IPS-15b (cell line): Measurements from ENCODE around the gene ALDH4A1.
A peak's percentile ranks its signal among the peaks of the same experiment; 100 is the strongest.

Experiments
- H3K27me3 ChIP-seq: one replicate; pipeline ENCODE4 v1.6.1; 2013; ENCODE audit warnings: low read length; ENCODE audit not compliant: control insufficient read depth, insufficient read depth
- H3K36me3 ChIP-seq: one replicate; pipeline ENCODE4 v1.6.1; 2013; ENCODE audit warnings: low read length; ENCODE audit not compliant: control insufficient read depth, insufficient read depth
- H3K4me1 ChIP-seq: one replicate; pipeline ENCODE4 v1.6.1; 2013; ENCODE audit warnings: mild to moderate bottlenecking, low read length; ENCODE audit not compliant: control insufficient read depth, insufficient read depth
- H3K4me3 ChIP-seq: one replicate; pipeline ENCODE4 v1.5.1; 2013; ENCODE audit warnings: low read depth, low read length
- H3K9ac ChIP-seq: one replicate; pipeline ENCODE4 v1.6.1; 2013; ENCODE audit warnings: low read depth, mild to moderate bottlenecking, low read length
- H3K9me3 ChIP-seq: one replicate; pipeline ENCODE4 v1.6.1; 2013; ENCODE audit warnings: mild to moderate bottlenecking, low read length; ENCODE audit not compliant: control insufficient read depth, insufficient read depth

ALDH4A1 gene

DNA sequence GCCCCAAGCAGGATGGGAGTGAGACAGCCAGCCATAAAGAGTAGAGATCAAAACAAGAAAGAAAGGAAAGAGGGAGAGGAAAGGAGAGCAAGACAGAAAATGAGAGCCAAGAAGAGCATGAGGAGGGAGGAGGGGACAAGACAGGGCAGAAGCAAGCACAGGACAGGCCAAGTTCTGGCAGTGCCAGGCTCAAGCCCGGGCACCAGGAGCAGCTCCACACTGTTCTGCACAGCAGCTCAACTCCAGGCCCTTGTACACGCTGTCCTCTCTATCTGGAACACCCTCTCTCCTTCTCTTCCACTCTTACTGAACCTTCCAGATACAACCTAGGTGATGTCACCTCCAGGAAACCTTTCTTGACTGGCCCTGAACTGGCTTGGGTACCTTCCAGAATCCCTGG is 42.5 kb upstream of the ALDH4A1 start:
- Histone ChIP-seq H3K27me3 (no peaks in the 10 kb centered on the region), H3K9me3 (no peaks in the 10 kb centered on the region), H3K4me1 (peaks cover 25% of the 10 kb centered on the region), H3K4me3 (no peak overlapping the region), H3K9ac (no peak overlapping the region), H3K36me3 (no peaks in the 10 kb centered on the region)

DNA sequence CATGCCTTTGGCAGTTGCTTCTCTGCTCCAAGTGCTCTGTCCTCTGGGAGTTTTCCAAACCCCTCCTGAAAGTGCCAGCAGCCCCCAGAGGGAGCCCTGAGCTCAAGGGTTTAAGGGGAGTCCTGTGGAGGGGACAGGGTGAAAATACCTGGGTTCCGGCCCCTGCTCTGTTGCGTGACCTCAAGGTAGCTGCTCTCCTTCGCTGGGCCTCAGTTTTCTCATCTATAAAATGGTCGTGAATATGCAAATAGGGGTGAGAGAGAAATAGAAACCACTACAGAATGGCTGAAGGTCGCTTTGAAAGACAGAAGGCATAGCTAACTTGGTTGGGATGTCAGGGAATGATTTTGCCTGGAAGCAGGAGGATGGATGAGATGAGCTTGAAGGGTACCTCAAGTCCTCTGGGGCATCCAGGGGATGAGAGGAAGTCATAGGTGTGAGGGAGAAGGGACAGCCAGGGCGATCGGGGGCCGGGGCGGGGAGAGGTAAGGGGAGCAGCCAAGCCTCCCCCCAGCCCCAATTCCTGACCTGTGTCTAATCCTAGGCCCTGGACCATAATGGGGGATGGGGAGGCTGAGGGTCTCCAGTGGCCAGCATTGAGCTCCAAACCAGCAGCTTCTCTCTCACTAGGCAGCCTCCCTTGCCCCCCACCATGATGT is 41.7 kb upstream of the ALDH4A1 start:
- Histone ChIP-seq H3K27me3 (no peaks in the 10 kb centered on the region), H3K36me3 (no peaks in the 10 kb centered on the region), H3K9ac (no peak overlapping the region), H3K4me3 (no peak overlapping the region), H3K4me1 (peaks cover 19% of the 10 kb centered on the region), H3K9me3 (no peaks in the 10 kb centered on the region)

DNA sequence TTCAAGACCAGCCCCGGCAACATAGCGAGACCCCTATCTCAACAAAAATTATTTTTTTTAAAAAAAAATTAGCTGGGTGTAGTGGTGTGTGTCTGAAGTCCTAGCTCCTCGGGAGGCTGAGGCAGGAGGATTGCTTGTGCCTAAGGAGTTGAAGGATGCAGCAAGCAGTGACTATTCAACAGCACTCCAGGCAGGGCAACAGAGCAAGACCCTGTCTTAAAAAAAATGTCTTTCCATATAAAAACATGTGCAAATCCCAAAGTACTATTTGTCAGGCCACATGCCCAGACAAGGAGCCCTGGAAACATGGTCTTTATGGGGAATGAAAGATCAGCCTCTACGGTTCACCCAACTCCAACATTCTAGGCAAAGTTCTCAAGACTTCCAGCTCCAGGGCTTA is 40.8 kb upstream of the ALDH4A1 start:
- H3K27me3 ChIP-seq, result no peaks in the 10 kb centered on the region
- no peaks in the 10 kb centered on the region for H3K9me3 ChIP-seq
- H3K9ac ChIP-seq, result no peak overlapping the region
- H3K4me3 ChIP-seq, result no peak overlapping the region
- no peaks in the 10 kb centered on the region for H3K36me3 ChIP-seq
- H3K4me1 ChIP-seq, result peaks cover 19% of the 10 kb centered on the region

DNA sequence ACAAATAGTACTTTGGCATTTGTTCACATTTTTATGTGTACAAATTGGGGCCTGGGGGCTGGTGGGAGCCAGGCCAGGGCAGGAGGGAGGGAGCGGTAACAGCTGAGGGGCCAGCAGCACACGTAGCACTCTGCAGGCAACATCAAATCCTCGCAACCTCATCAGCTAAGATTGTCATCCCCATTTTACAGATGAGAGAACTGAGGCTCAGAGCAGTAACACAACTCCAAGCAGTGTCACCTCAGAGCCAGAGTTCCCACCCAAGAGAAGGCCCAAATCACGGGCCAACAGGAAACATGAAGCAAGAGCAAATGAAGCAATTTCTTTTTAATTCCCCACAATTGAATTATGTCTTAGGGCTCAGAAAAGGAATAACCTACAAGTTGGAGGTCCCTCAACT is 40.0 kb upstream of the ALDH4A1 start:
- no peaks in the 10 kb centered on the region for H3K36me3 ChIP-seq
- H3K4me1 ChIP-seq, result peaks cover 19% of the 10 kb centered on the region
- no peaks in the 10 kb centered on the region for H3K27me3 ChIP-seq
- no peaks in the 10 kb centered on the region for H3K9me3 ChIP-seq
- H3K4me3 ChIP-seq, result no peak overlapping the region
- H3K9ac ChIP-seq, result no peak overlapping the region

DNA sequence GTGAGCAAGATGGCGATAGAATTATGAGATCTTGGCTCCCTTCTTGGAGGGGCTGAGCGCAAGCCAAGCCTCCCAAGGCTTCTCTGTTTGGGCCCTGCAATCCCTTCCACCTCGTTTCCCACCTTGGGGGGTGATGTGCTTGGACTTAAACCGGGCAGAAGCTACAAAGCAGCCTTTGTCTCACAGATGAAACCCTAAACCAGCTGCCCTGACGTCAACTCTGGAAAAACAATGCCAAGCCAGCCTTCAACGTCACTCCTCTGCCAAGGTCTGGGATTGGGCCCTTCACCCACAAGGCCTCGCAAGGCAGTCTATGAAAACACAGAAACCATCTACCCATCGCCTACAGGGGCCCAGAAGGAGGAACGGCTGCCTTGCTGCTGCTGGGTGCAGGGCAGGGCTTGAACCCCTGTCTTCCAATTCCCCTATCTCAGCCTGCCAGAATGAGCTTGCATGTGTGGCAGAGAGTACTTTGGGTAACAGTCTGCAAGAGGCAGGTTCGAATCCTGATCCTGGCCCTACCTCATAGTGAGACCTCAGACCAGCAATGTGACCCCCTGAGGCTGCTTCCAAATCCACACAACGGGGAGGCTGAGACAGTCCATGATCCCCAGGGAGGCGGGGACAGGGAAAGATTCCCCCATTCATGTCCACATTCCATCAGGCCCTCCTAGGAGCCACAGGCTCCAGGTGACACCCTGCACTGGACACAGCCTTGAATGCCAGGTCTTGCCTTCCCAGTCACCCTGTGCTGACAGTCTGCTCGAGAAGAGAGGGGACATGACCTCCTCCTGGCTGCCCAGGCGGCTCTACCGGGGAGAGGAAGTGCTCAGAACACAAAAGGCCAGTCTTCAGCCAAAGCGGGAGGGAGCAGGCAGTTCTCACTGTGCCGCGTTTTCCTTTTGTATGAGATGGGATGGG is 39.1 kb upstream of the ALDH4A1 start:
- Histone ChIP-seq H3K27me3 (no peaks in the 10 kb centered on the region), H3K36me3 (no peaks in the 10 kb centered on the region), H3K9me3 (no peaks in the 10 kb centered on the region), H3K4me1 (peaks cover 19% of the 10 kb centered on the region), H3K4me3 (no peak overlapping the region), H3K9ac (no peak overlapping the region)

DNA sequence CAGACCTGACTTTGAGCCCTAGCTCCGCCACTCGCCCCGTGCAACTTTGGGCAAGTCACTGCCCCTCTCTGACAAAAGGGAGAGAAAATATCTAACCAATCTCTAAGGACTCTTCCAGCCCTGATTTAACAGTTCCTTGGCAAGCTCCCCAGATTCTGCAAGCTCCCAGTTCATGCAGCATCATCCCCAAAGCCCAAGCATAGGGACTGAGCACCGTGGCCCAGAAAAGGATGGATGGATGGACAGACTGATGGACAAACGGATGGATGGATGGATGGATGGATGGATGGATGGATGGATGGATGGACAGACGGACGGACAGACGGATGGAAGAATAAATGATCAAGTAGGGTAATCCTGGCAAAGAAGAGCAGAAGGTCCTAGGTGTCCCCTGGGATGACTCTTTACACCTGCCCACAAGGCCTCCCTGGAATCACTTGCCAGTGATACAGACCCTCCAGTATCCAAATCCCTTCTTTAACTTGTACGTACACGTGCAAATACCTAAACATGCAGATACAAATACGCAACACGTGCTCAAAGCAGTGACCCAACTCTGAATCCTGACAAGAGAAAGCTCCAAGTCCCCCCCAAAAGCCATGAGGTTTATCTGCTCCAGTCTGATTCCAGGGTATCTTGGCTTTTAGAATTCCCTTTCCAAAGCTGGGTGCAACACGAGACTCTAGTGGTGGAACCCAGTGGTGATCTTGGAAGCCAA is 38.1 kb upstream of the ALDH4A1 start:
- H3K27me3 ChIP-seq, result no peaks in the 10 kb centered on the region
- no peaks in the 10 kb centered on the region for H3K9me3 ChIP-seq
- no peaks in the 10 kb centered on the region for H3K36me3 ChIP-seq
- H3K4me1 ChIP-seq, result peaks cover 17% of the 10 kb centered on the region
- no peak overlapping the region for H3K4me3 ChIP-seq
- no peak overlapping the region for H3K9ac ChIP-seq

DNA sequence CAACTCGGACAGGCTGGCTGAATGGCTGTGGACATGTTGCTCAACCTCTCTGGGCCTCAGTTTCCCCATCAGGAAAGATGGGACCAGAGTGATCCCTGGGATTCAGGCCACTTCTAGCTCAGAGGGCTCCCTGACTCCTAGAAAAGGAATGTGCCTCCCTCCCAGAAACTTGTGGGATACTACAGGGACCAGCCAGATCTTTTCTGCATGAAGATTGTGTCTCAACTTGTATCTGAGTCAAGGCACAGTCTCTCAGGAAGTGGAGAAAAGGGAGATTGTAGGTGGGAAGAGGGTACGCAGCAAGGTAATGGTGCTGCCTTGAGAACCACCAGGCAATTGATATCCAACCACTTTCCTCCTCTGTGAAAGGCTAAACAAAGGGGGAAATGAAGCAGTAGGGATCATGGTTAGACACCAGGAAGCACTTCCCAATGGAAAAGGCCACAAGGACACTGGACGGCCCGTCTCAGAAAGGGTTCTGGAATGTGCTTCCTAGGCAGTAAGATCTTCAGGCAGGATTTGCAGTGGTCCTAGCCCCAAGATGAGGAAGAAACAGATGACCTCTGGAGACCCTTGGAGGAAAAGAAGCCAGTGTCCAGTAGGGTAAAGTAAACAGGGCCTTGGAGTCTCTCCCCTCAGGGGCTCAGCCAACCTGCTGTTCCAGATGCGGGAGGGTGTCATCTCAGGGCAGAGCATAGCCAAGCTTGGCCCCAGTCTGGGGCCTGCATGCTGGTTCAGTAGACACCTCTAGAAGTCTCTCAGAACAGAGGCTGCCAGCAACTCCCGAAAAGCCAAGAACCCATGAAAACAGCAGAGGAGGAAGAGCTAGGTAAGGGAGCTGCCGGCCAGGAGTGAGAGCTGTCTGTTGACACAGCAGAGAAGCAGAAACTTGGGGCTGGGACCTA is 37.3 kb upstream of the ALDH4A1 start:
- no peaks in the 10 kb centered on the region for H3K36me3 ChIP-seq
- no peak overlapping the region for H3K4me3 ChIP-seq
- peaks cover 18% of the 10 kb centered on the region for H3K4me1 ChIP-seq
- no peaks in the 10 kb centered on the region for H3K27me3 ChIP-seq
- peak overlapping the region; percentile 16 for H3K9ac ChIP-seq
- no peaks in the 10 kb centered on the region for H3K9me3 ChIP-seq

DNA sequence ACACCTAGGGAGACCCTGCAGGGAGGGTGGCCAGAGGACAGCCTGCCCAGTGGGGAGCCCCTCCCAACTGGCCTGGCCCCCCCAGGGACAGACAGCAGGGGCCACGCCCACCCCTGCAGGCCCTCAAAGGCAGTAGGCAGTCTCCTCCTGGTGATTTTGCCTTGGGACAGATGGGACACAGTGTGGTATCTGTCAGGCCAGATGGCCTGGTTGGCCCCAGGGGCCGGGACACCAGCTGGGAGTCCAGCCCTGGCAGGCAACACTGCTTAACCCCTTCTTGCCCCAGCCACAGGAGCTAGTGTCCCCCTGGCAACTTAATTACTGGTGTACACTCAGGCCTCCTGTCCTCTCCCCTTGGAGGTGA is 36.3 kb upstream of the ALDH4A1 start:
- H3K9me3 ChIP-seq, result no peaks in the 10 kb centered on the region
- no peak overlapping the region for H3K4me3 ChIP-seq
- H3K4me1 ChIP-seq, result peaks cover 18% of the 10 kb centered on the region
- no peaks in the 10 kb centered on the region for H3K36me3 ChIP-seq
- H3K27me3 ChIP-seq, result no peaks in the 10 kb centered on the region
- no peak overlapping the region for H3K9ac ChIP-seq

DNA sequence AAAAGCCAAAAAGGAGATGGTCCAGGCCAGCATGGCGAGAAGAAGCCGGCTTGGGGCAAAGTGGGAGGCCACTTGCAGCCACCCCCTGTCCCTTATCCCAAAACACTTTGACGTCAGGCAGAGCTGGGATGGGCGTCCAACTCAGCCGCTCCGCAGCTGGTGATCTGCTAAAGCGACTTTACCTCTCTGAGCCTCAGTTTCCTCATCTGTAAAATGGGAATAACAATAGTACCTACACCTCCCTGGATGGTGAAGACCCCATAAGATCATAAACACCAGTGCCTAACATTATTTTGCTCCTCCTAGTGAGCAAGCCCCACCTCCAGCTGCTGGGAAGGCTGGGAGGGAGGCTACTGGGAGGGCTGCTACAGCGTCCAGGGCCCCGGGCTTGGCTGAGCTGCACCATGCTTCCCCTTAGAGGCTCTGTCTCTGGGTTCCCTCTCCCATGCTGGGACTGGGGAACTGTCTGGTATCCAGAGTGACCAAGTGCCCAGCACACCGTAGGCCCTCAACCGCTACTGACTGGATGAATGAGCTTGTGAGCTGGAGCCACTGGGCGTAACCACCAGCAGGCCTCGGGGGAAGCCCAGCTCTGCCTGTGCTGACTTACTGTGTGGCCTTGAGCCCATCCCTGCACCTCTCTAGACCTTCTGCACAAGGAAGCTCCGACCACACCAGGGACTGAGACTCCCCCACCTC is 35.8 kb upstream of the ALDH4A1 start:
- Histone ChIP-seq H3K9me3 (no peaks in the 10 kb centered on the region), H3K27me3 (no peaks in the 10 kb centered on the region), H3K4me3 (no peak overlapping the region), H3K9ac (peak overlapping the region; percentile 8), H3K36me3 (no peaks in the 10 kb centered on the region), H3K4me1 (peaks cover 18% of the 10 kb centered on the region)

DNA sequence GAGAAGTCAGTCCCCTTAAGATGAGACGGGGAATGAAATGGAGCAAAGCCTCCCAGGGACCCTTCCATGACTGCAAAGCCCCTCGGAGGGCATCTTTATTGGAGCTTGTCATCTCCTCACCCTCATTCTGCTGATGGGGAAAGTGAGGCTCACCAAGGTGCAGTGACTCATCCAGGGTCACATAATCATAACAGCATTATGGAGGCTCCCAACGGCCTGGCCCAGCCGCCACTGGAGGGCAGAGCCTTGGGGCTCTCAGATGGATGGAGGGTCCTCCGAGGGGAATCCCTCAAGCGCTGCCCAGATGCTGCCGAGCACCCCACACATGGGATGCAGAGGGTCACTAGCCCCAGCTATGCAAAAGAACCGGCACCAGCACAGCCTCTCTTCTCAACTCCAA is 35.2 kb upstream of the ALDH4A1 start:
- Histone ChIP-seq H3K4me1 (peaks cover 18% of the 10 kb centered on the region), H3K36me3 (no peaks in the 10 kb centered on the region), H3K9ac (no peak overlapping the region), H3K4me3 (no peak overlapping the region), H3K9me3 (no peaks in the 10 kb centered on the region), H3K27me3 (no peaks in the 10 kb centered on the region)
